D341Med (cell line): ENCODE results near the gene PXMP2.

Source experiments
- DNase-seq: peaks from one replicate; pipeline ENCODE4 v3.0.0; 2012; ENCODE audit warnings: low spot score

Gene PXMP2

DNA sequence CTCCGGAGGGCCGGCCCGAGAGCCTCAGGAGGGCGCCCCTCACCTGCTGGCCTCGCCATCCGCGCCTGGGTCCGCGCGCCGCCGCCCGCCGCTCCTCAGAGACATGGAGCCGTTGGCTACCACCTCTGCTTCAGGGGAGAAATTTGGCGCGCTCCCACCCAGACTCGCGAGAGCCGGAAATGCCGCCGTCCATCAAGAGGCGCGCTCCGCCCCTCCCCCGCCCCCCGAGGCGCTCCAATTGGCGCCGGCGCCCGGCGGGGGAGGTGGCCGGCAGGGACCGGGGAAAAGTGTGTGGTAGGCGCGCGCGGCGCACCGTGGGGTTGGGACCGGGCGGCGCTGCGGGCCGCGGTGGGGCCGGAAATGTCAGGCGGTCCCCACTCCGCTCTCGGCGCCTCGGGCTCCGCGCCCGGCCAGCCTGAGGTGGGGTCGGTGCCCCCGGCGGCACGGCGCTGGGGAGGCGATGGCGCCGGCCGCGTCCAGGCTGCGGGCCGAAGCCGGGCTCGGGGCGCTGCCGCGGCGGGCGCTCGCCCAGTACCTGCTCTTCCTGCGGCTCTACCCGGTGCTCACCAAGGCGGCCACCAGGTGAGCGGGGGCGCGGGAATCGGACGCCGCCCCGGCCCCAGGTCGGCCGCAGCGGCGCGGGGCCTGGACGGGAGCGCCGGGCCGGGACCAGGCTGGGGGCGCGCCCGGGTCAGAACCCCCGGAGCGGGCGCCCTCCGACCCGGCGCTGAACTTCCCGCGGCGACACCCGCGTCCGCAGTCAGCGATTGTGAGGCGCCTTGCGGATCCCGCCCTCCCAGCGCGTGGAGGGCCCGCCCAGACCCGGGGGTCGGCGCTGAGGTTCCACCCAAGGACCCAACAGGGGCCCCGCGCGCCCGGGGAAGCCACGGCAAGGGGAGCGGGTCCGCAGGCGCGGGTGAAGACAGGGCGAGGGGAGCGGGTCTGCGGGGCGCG, at the start of gene PXMP2, which contains the start of gene POLE:
Gene PXMP2 (plus strand): TSS at position 377 of the 954 bp plus-strand sequence. CDS start 84 bp downstream, at position 461.
Gene POLE (minus strand): TSS at position 132 of the 954 bp plus-strand sequence. CDS start 27 bp downstream, at position 105.
- DNase-seq, result peak; percentile 98

DNA sequence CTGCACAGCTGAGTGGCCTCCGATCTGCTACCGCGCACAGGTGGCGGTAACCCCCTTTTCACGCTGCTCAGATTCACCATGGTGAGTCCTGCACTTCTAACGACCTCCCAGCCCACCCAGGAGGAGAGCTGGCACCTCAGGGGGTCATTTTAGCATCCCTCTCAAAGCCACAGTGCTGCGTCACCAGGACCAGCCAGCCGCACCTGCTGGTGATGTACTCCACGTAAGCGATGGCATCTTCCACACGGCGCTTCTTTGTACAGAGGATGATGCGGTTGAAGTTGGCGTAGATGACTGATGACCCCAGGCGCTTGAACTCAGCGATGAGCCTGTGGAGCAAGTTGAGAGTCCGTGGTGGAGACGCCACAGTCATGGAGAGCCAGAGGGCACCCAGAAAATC, 49.6 kb upstream of the PXMP2 start:
- no peak for DNase-seq

GRCh38 chr12:132638541-132639408, 48.6 kb upstream of the PXMP2 start:
- DNase-seq, result peak; percentile 84

DNA sequence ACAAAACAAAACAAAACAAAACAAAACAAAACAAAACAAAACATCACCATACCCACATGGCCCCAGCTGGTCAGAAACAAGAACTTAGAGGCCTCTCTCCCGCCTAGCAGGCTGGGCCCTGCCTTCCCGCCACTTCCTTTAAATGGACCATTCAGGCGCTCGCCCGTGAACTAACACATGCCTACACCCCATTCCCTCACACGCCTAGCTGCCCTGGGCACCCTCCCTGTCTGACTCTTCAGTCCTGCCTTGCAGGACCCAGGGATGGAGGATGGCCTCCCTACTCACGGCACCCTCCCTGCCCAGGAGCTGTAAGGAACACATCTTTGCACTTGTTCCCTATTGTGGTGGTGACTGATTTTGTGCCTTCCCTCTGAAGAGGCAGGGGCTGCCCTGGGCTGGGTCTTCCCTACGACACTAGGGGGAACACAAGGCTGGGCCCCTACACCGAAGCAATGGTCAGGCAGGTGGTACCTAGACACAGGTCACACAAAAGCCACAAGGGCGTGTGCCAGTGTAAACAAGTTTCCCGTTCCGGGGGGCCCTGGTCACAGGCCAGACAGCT, 47.3 kb upstream of the PXMP2 start:
- no peak for DNase-seq

- DNase-seq, result no peak
These were observed 46.5 kb upstream of the PXMP2 start for GRCh38 chr12:132640936-132641335.

- DNase-seq, result no peak
These were observed 45.4 kb upstream of the PXMP2 start for GRCh38 chr12:132641811-132642650.

DNA sequence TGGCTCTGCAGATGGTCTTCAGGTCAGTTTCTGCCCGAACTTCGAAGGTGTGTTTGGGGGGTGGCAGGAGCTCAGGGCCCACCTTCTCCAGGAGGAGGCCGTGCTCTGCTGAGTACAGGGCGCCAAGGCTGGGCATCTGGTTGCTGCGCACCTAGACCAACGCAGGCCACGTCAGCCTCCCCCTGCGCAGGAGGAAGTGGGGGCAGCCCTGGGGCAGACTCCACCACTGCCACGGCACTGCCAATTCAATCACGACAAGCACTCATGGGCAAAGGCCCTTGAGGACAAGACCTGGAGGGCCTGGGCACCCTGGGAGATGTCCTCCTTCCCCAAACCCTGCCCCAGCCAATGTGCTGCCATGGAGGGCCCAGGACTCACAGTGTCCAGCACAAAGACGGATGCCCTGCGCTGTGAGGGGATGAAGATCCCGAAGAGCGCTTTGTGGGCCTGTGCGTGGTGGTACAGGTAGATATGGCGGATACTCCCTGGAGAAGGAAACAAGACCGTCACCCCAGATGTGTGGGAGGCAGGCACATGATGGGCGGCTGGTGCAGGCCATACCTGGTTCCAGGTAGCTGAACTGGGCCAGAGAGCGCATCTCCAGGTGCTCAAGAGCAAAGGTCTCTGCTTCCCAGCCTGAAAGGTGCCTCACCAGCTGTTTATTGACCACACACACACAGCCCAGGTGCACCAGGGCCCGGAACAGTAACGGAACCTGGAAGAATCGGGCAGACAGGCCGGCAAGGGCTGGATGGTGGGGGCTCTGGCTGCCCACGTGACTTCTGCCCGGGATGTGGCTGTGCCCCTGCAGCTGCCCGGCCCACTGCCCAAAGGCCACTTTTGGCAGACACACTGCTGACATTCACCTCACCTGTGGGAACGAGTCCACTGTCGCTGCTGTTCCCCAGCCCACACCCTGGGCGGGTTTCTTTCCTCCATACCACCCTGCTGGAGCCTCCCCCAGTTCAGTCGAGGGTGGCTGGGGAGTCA, 44.2 kb upstream of the PXMP2 start:
- no peak for DNase-seq

DNA sequence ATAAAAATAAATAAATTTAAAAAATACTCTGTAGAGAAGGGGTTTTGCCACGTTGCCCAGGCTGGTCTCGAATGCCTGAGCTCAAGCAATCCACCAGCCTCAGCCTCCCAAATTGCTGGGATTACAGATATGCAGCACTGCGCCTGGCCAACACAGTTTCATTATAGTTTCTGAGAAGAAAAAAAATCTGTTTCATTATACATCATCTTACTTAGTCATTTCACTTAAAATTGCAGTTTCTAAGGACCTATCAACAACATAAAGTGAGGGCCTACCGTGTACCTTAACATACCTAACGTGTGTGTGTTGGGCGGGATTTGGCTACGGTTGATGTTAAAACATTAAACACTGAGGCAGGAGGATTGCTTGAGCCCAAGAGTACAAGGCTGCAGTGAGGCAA, 40.5 kb upstream of the PXMP2 start:
- no peak for DNase-seq

DNA sequence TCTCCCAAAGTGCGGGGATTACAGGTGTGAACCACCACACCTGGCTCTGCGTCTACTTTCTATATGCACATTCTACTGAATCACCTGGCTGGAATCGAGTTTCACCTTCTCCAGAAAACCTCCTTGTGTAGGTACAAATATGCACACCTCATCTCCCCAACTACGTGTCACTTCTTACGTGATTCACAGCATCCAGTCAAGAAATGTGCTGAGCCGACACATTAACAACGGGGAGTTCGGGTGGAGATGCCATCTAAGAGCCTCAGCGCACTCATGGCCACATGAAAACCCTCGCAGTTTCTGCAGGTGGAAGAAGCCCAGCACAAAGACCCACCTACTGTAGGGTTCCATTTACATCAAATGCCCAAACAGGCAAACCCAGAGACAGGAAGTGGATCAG, 39.5 kb upstream of the PXMP2 start:
- no peak for DNase-seq

GRCh38 chr12:132648616-132649225, 38.7 kb upstream of the PXMP2 start:
- no peak for DNase-seq

- DNase-seq, result no peak
These were observed 38.0 kb upstream of the PXMP2 start for GRCh38 chr12:132649226-132649945.

DNA sequence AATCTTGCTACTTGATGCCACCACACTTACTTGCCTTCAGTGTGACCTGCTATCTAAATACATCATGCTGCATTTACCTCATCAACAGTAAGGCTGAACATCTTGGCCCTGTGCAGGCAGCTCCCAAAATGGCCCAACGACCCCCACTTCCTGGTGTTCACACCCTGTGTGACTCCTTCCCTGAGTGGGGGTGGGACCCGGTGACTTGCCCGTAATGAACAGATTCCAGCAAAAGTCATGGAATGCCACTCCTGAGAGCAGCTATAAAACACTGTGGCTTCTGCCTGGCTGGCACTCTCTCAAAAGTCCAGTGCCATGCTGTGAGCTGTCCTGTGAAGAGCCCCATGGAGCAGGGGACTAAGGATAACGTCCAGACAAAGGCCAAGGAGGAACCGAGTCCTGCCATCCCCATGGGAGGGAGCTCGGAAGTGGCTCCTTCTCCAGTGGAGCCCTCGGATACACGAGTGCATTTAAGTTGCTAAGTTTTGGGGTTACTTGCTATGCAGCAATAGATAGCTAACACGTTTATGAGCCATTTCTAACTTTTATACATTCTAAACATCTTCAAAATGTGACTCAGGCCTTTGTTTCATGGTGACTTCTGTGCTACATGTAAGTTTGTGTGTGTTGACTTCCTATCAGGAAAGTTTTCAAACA, 35.8 kb upstream of the PXMP2 start:
- no peak for DNase-seq

DNA sequence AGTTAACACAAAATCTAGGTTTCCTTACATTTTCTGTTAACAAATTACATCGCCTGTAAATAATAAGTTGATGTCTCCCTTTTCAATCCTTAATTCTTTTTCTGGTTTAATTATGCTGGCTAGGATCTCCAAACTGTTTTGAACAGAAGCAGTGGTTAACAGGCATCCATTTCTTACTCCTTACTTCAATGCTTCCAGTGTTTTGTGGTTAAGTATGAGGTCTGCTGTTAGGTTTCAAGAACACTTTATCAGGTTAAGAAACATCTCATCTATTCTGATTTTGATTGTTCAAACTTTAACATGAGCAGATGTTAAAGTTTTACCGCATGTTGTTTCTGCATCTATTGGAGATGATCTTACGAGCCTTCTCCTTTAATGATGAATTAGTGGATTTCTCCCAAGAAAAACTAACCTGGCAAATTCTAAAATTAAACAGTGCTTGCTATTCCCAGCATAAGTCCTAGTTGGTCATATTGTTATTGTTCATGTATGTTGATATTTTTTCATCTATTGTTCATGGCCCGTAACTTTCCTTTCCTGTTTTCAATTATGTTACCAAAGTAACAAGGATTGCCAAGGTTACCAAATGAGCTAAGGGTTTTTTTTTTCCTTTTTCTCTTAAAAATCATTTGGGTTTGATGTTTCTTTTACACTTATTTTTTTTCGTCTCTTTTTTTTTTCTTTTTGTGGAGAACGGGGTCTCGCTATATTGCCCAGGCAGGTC, 33.7 kb upstream of the PXMP2 start:
- no peak for DNase-seq

- DNase-seq, result no peak
These were observed 30.2 kb upstream of the PXMP2 start for GRCh38 chr12:132657004-132657727.

GRCh38 chr12:132658149-132658894, 29.1 kb upstream of the PXMP2 start:
- DNase-seq, result no peak

- no peak for DNase-seq
These were observed 28.2 kb upstream of the PXMP2 start for GRCh38 chr12:132659146-132659545.
